PFSK-1 (cell line): ENCODE measurements around the gene SLC44A5.

Experiments
- FOXP2 ChIP-seq: optimal IDR thresholded peaks from 2 replicates; pipeline ENCODE3; 2011; ENCODE audit warnings: borderline replicate concordance, control low read depth, inconsistent platforms; ENCODE audit not compliant: insufficient read depth; ENCODE audit errors: extremely low read length, extremely low read depth
- POLR2AphosphoS5 ChIP-seq: IDR thresholded peaks from 2 replicates; pipeline ENCODE4 v1.6.1; 2012; ENCODE audit warnings: low read depth, mild to moderate bottlenecking, control low read depth, low read length, moderate library complexity
- REST ChIP-seq, 2 experiments: IDR thresholded peaks; 2 replicates each; pipeline versions ENCODE4 v1.6.1 to v1.8.0; 2011 to 2012; ENCODE audit warnings: low read depth in 2 of 2, low read length in 2 of 2, control low read depth in 1 of 2, inconsistent platforms in 1 of 2, mild to moderate bottlenecking in 1 of 2, moderate library complexity in 1 of 2; ENCODE audit not compliant: insufficient read depth in 1 of 2
- SIN3A ChIP-seq: IDR thresholded peaks from 2 replicates; pipeline ENCODE4 v1.6.1; 2012; ENCODE audit warnings: mild to moderate bottlenecking, low read length, moderate library complexity, borderline replicate concordance; ENCODE audit not compliant: insufficient read depth
- TAF1 ChIP-seq: IDR thresholded peaks from 2 replicates; pipeline ENCODE4 v1.6.1; 2012; ENCODE audit warnings: low read length, control low read depth, borderline replicate concordance; ENCODE audit not compliant: insufficient read depth

Gene SLC44A5

GRCh38 chr1:75338616-75339483 is 272.1 kb downstream of the SLC44A5 start:
- no peak for TF ChIP-seq REST (IDR thresholded peaks at IDR 0.05; ENCODE audit: insufficient read depth in 1 of 2, low read depth in 2 of 2, low read length in 2 of 2)
- TF ChIP-seq FOXP2, result no peak
- TF ChIP-seq SIN3A, result no peak
- no peak for TF ChIP-seq POLR2AphosphoS5
- TF ChIP-seq TAF1, result no peak

GRCh38 chr1:75334876-75335389 is 276.0 kb downstream of the SLC44A5 start:
- TF ChIP-seq REST (IDR thresholded peaks at IDR 0.05; ENCODE audit: insufficient read depth in 1 of 2, low read depth in 2 of 2, low read length in 2 of 2) (no peak), SIN3A (no peak), TAF1 (no peak), FOXP2 (no peak), POLR2AphosphoS5 (no peak)

DNA sequence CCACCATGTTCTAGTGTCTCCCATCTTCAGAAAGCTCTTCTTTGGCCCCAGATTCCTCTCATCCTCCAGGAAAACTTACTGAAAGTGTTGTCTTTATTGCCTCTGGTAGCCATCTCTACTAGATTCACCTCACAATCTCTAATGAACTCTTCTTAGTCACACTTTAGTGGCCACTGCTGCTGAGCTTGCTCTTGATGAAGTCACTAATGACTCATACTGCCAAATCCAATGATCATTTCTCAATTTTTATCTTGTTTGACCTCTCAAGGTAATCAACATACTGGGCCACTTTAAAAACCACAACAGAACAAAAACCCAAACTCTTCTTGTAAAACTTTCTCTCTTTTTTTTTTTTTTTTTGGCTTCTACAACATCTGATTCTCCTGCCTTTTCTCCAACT is 280.3 kb downstream of the SLC44A5 start:
- TF ChIP-seq POLR2AphosphoS5 (no peak), FOXP2 (no peak), SIN3A (no peak), TAF1 (no peak), REST (IDR thresholded peaks at IDR 0.05; ENCODE audit: insufficient read depth in 1 of 2, low read depth in 2 of 2, low read length in 2 of 2) (no peak)

DNA sequence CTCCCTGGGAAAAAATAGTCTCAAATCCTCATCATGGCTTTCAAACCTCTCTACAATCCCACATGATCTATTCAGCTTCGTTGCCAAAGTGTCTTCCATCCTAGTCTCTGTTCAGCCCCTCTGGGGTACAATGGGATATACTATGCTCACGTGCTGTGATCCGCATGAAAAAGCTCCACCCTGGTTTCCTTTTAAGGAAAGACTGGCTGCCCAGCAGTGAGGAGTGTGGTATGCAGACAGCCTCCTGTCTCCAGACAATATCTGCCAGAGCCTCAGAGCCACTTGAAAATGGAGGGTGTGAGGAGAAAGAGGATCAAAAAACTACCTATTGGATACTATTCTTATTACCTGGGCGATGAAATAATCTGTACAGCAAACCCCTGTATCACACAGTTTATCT is 282.2 kb downstream of the SLC44A5 start:
- TF ChIP-seq TAF1, result no peak
- TF ChIP-seq REST (IDR thresholded peaks at IDR 0.05; ENCODE audit: insufficient read depth in 1 of 2, low read depth in 2 of 2, low read length in 2 of 2), result no peak
- TF ChIP-seq FOXP2, result no peak
- no peak for TF ChIP-seq SIN3A
- no peak for TF ChIP-seq POLR2AphosphoS5
